ENCODE measurements around the gene DOCK1. TPM values are rescaled to one million over a fixed set of nuclear protein-coding genes. Genes with fewer than 3 reads are reported as not detected.

DOCK1 gene
- polyA plus RNA-seq, 1 donor, result 29.5 TPM

GRCh38 chr10:127417686-127418401 is 512.6 kb downstream of the DOCK1 start:
- no peaks in the 10 kb centered on the region for H3K4me1 ChIP-seq (ENCODE audit: control insufficient read depth, insufficient read depth, low read length)
- H3K27ac ChIP-seq (ENCODE audit: low read length), result no peak overlapping the region
- no peak overlapping the region for H3K4me3 ChIP-seq (ENCODE audit: low read length)
- peaks cover 45% of the 10 kb centered on the region for H3K36me3 ChIP-seq (ENCODE audit: control insufficient read depth, insufficient read depth, low read length)
- no peak for DNase-seq
- H3K27me3 ChIP-seq (ENCODE audit: control insufficient read depth, insufficient read depth, low read length), result no peaks in the 10 kb centered on the region
- WGBS (ENCODE audit: insufficient coverage, low lambda C conversion rate), result no CpG with 5 or more reads among the region's 12 CpGs
- no peaks in the 10 kb centered on the region for H3K9me3 ChIP-seq (ENCODE audit: control insufficient read depth, low read depth, low read length)

- Histone ChIP-seq H3K4me3 (ENCODE audit: low read length) (no peak overlapping the region), H3K4me1 (ENCODE audit: control insufficient read depth, insufficient read depth, low read length) (no peaks in the 10 kb centered on the region), H3K27ac (ENCODE audit: low read length) (no peak overlapping the region), H3K27me3 (ENCODE audit: control insufficient read depth, insufficient read depth, low read length) (no peaks in the 10 kb centered on the region), H3K9me3 (ENCODE audit: control insufficient read depth, low read depth, low read length) (no peaks in the 10 kb centered on the region), H3K36me3 (ENCODE audit: control insufficient read depth, insufficient read depth, low read length) (peaks cover 42% of the 10 kb centered on the region)
- WGBS (ENCODE audit: insufficient coverage, low lambda C conversion rate), result no CpG with 5 or more reads among the region's 13 CpGs
- no peak for DNase-seq
Observed at GRCh38 chr10:127418536-127419168, 513.4 kb downstream of the DOCK1 start.

DNA sequence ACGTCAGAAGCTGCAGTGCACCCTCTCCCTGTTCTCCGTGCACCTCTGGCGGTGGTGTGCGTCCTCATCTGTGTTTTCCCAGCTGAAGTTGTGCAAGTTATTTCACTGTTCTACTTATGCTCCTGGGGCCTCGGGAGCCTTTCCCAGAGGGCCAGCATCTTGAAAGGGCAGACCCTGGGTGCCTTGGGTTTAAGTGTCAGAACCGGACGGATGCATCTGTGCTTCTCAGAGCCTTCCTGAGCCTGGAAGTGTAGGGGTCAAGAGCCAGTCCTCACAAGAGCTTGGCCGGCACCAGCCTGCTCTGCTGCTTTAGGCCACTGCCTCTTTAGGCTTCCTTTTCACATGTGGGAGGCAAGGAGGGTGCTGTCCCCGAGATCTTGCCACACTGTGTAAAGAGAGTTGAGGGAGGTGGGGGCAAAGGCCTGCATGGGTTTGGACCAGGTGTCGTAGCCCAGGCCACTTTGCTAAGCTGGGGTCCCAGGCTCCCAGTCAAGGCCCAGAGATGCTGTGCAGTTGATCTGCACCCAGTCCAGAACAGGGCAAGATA is 515.0 kb downstream of the DOCK1 start:
- H3K4me1 ChIP-seq (ENCODE audit: control insufficient read depth, insufficient read depth, low read length), result no peaks in the 10 kb centered on the region
- no peak overlapping the region for H3K4me3 ChIP-seq (ENCODE audit: low read length)
- no CpG with 5 or more reads among the region's 10 CpGs for WGBS (ENCODE audit: insufficient coverage, low lambda C conversion rate)
- no peaks in the 10 kb centered on the region for H3K9me3 ChIP-seq (ENCODE audit: control insufficient read depth, low read depth, low read length)
- no peak for DNase-seq
- peaks cover 44% of the 10 kb centered on the region for H3K36me3 ChIP-seq (ENCODE audit: control insufficient read depth, insufficient read depth, low read length)
- no peaks in the 10 kb centered on the region for H3K27me3 ChIP-seq (ENCODE audit: control insufficient read depth, insufficient read depth, low read length)
- no peak overlapping the region for H3K27ac ChIP-seq (ENCODE audit: low read length)

GRCh38 chr10:127423218-127423915 is 518.1 kb downstream of the DOCK1 start:
- peaks cover 3% of the 10 kb centered on the region for H3K9me3 ChIP-seq (ENCODE audit: control insufficient read depth, low read depth, low read length)
- no peak for DNase-seq
- H3K36me3 ChIP-seq (ENCODE audit: control insufficient read depth, insufficient read depth, low read length), result peaks cover 60% of the 10 kb centered on the region
- H3K27ac ChIP-seq (ENCODE audit: low read length), result no peak overlapping the region
- H3K4me3 ChIP-seq (ENCODE audit: low read length), result no peak overlapping the region
- no CpG with 5 or more reads among the region's 8 CpGs for whole genome bisulfite sequencing (ENCODE audit: insufficient coverage, low lambda C conversion rate)
- no peaks in the 10 kb centered on the region for H3K27me3 ChIP-seq (ENCODE audit: control insufficient read depth, insufficient read depth, low read length)
- no peaks in the 10 kb centered on the region for H3K4me1 ChIP-seq (ENCODE audit: control insufficient read depth, insufficient read depth, low read length)

DNA sequence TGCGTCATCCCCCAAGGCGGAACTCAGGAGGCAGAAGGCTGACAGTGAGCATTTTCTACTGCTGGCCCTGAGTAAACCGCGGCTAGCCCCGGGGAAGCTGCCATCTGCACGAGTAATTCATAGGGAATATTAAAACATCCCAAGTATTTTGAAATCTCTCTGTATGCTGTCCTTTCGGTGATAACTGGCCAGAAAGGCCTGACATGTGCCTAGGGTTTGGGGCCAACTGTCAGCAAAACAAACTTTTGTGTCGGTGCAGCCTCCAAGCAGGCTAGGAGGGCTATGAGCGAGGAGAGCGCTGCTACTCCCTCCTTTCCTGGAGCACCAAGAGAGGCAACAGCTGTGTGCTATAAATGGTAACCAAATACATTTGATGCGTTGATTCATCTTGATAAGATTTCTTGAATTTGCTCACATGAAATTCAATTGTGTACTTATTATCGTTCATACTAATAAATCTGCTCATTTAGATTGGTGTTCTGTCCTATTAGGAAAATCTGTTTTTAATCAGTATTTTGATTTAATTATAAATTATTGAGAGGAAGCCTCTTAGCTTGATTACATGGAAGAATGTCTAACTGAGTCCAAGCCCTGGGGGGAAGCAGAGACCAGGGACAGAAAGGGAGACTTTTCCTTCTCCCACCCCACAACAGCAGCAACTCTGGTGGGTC is 519.5 kb downstream of the DOCK1 start:
- Histone ChIP-seq H3K27me3 (ENCODE audit: control insufficient read depth, insufficient read depth, low read length) (no peaks in the 10 kb centered on the region), H3K27ac (ENCODE audit: low read length) (no peak overlapping the region), H3K4me1 (ENCODE audit: control insufficient read depth, insufficient read depth, low read length) (no peaks in the 10 kb centered on the region), H3K36me3 (ENCODE audit: control insufficient read depth, insufficient read depth, low read length) (peaks cover 54% of the 10 kb centered on the region), H3K4me3 (ENCODE audit: low read length) (no peak overlapping the region), H3K9me3 (ENCODE audit: control insufficient read depth, low read depth, low read length) (peaks cover 12% of the 10 kb centered on the region)
- no peak for DNase-seq
- WGBS (ENCODE audit: insufficient coverage, low lambda C conversion rate), result 83% methylated on average over 4 of the region's 12 CpGs

GRCh38 chr10:127426746-127427145 is 521.5 kb downstream of the DOCK1 start:
- DNase-seq, result no peak

GRCh38 chr10:127427926-127428325 is 522.7 kb downstream of the DOCK1 start:
- no CpG with 5 or more reads among the region's 6 CpGs for WGBS (ENCODE audit: insufficient coverage, low lambda C conversion rate)
- H3K27ac ChIP-seq (ENCODE audit: low read length), result no peak overlapping the region
- no peaks in the 10 kb centered on the region for H3K4me1 ChIP-seq (ENCODE audit: control insufficient read depth, insufficient read depth, low read length)
- peaks cover 13% of the 10 kb centered on the region for H3K9me3 ChIP-seq (ENCODE audit: control insufficient read depth, low read depth, low read length)
- no peak overlapping the region for H3K4me3 ChIP-seq (ENCODE audit: low read length)
- no peak for DNase-seq
- H3K27me3 ChIP-seq (ENCODE audit: control insufficient read depth, insufficient read depth, low read length), result no peaks in the 10 kb centered on the region
- H3K36me3 ChIP-seq (ENCODE audit: control insufficient read depth, insufficient read depth, low read length), result peaks cover 53% of the 10 kb centered on the region

More at GRCh38 chr10:127426746-127427145, 521.5 kb downstream of the DOCK1 start:
- peaks cover 13% of the 10 kb centered on the region for H3K9me3 ChIP-seq (ENCODE audit: control insufficient read depth, low read depth, low read length)
- no CpG with 5 or more reads among the region's 4 CpGs for WGBS (ENCODE audit: insufficient coverage, low lambda C conversion rate)
- no peak overlapping the region for H3K4me3 ChIP-seq (ENCODE audit: low read length)
- H3K36me3 ChIP-seq (ENCODE audit: control insufficient read depth, insufficient read depth, low read length), result peaks cover 52% of the 10 kb centered on the region
- no peak overlapping the region for H3K27ac ChIP-seq (ENCODE audit: low read length)
- no peaks in the 10 kb centered on the region for H3K4me1 ChIP-seq (ENCODE audit: control insufficient read depth, insufficient read depth, low read length)
- H3K27me3 ChIP-seq (ENCODE audit: control insufficient read depth, insufficient read depth, low read length), result no peaks in the 10 kb centered on the region

- Histone ChIP-seq H3K27ac (ENCODE audit: low read length) (no peak overlapping the region), H3K9me3 (ENCODE audit: control insufficient read depth, low read depth, low read length) (peaks cover 13% of the 10 kb centered on the region), H3K27me3 (ENCODE audit: control insufficient read depth, insufficient read depth, low read length) (no peaks in the 10 kb centered on the region), H3K36me3 (ENCODE audit: control insufficient read depth, insufficient read depth, low read length) (peaks cover 57% of the 10 kb centered on the region), H3K4me1 (ENCODE audit: control insufficient read depth, insufficient read depth, low read length) (no peaks in the 10 kb centered on the region), H3K4me3 (ENCODE audit: low read length) (no peak overlapping the region)
- WGBS (ENCODE audit: insufficient coverage, low lambda C conversion rate), result no CpG with 5 or more reads among the region's 18 CpGs
- DNase-seq, result no peak
Observed at GRCh38 chr10:127428385-127428980, 523.3 kb downstream of the DOCK1 start.

DNA sequence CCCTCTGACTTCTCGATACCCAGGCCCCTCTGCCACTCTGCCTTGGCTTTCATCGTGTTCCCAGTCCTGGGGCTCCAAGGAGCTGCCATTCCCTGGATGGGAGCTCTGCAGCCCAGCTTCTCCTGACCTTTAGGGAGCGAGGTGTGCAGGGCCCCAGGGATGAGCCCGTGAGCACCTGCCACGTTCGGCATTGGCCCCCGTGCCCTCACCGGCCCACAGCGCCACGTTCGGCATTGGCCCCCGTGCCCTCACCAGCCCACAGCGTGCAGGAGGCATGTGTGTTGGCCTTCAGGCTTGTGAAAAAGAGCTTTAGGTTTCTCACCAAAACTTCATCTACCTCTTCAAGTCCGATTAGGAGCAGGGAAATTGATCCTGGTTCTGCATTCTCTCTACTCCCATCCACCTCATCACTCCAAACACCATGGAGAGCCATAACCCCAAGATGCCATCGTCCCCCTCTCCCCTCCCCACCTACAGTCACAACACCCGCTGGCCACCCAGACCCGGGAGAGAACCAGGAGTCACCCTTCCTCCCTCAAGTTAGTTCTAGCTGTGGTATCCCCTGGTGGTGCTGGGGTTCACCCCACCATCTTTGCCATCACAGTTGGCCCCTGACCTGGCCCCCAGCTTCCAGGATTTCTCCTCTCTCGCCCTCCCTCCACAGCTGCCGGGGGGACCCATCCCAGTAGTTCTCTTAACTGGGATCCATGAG is 524.5 kb downstream of the DOCK1 start:
- no peaks in the 10 kb centered on the region for H3K27me3 ChIP-seq (ENCODE audit: control insufficient read depth, insufficient read depth, low read length)
- no CpG with 5 or more reads among the region's 19 CpGs for WGBS (ENCODE audit: insufficient coverage, low lambda C conversion rate)
- peaks cover 13% of the 10 kb centered on the region for H3K9me3 ChIP-seq (ENCODE audit: control insufficient read depth, low read depth, low read length)
- H3K36me3 ChIP-seq (ENCODE audit: control insufficient read depth, insufficient read depth, low read length), result peaks cover 51% of the 10 kb centered on the region
- no peak for DNase-seq
- H3K4me1 ChIP-seq (ENCODE audit: control insufficient read depth, insufficient read depth, low read length), result no peaks in the 10 kb centered on the region
- H3K4me3 ChIP-seq (ENCODE audit: low read length), result no peak overlapping the region
- H3K27ac ChIP-seq (ENCODE audit: low read length), result no peak overlapping the region
